Stimulated activated naive CD8-positive, alpha-beta T cell treated with anti-CD3 and anti-CD28 coated beads, Interleukin-15, amount 100 ng/mL, for 72 hours (primary cell): ENCODE measurements around the gene ALKBH4.
"Not testable (repeated sequence)": the region's sequence is repeated elsewhere in the genome, so short reads cannot be mapped to it uniquely, and the experiment has no call there.

Experiments
- ATAC-seq: fragments of 150-1000 bp; cut with Tn5 transposase; 2 replicates; pipeline ENCODE4 v1.10.0; 2021; ENCODE audit warnings: mild to moderate bottlenecking, moderate library complexity
- DNase-seq, 2 donors: peaks; one replicate each; pipeline ENCODE4 v3.0.0; 2021 to 2022
- H3K27ac Mint-ChIP-seq, 2 donors: one replicate each; pipeline ENCODE4 v1.8.0; 2022; ENCODE audit warnings: mild to moderate bottlenecking in 2 of 2, mixed read lengths in 2 of 2, moderate library complexity in 2 of 2
- H3K27me3 Mint-ChIP-seq: one replicate; pipeline ENCODE4 v1.8.0; 2022; ENCODE audit warnings: mixed read lengths
- H3K4me1 Mint-ChIP-seq: one replicate; pipeline ENCODE4 v1.8.0; 2022; ENCODE audit warnings: mild to moderate bottlenecking, mixed read lengths
- H3K4me3 Mint-ChIP-seq, 2 donors: one replicate each; pipeline ENCODE4 v1.8.0; 2022; ENCODE audit warnings: mild to moderate bottlenecking in 2 of 2, mixed read lengths in 2 of 2, moderate library complexity in 1 of 2
- H3K9me3 Mint-ChIP-seq, 2 donors: one replicate each; pipeline ENCODE4 v1.8.0; 2022; ENCODE audit warnings: mixed read lengths in 2 of 2

ALKBH4 gene, protein sequence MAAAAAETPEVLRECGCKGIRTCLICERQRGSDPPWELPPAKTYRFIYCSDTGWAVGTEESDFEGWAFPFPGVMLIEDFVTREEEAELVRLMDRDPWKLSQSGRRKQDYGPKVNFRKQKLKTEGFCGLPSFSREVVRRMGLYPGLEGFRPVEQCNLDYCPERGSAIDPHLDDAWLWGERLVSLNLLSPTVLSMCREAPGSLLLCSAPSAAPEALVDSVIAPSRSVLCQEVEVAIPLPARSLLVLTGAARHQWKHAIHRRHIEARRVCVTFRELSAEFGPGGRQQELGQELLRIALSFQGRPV

DNA sequence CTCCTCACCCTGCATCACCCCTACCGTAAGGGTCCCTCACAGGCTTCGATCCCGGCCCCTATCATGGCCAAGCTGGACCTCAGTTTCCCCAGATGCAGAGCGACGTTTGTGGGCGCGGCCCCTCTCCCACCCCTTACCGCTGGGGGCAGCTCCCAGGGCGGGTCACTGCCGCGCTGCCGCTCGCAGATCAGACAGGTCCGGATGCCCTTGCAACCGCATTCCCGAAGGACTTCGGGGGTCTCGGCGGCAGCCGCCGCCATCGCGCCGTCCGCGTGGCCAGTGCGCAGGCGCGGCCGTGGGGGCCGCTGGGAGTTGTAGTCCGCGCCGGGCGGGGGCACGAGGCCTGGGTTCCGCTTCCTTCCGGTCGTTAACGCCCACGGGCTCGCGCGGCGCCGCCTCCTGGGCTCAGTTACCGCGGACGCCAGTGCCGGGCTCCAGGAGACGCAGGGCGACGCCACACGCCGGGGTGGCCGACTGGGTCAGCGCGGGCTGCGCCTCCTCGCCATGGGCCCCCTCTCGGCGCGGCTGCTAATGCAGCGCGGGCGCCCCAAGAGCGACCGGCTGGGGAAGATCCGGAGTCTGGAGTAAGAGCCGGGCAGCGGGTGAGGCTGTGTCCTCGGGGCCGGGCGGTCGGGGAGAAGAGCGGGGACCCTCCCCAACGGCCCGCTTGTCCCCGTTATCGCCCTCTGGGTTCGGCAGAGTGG, at the start of gene ALKBH4, which contains the start of gene LRWD1:
ALKBH4 (minus strand) TSS at position 287 of the 704 bp plus-strand sequence; CDS start at position 260, 27 bp downstream.
LRWD1 (plus strand) TSS at position 408 of the 704 bp plus-strand sequence; CDS start at position 505, 97 bp downstream.
- H3K27me3 Mint-ChIP-seq: no peaks in the 10 kb centered on the region
- H3K27ac Mint-ChIP-seq: peak within 1 kb of the TSS; percentile 90 to 93
- peak; percentile 96 to 97 for DNase-seq
- H3K4me1 Mint-ChIP-seq: peaks cover 59% of the 10 kb centered on the region
- peak within 1 kb of the TSS; percentile 95 to 96 for H3K4me3 Mint-ChIP-seq
- ATAC-seq: peak; percentile 93
- H3K9me3 Mint-ChIP-seq: no peaks in the 10 kb centered on the region

DNA sequence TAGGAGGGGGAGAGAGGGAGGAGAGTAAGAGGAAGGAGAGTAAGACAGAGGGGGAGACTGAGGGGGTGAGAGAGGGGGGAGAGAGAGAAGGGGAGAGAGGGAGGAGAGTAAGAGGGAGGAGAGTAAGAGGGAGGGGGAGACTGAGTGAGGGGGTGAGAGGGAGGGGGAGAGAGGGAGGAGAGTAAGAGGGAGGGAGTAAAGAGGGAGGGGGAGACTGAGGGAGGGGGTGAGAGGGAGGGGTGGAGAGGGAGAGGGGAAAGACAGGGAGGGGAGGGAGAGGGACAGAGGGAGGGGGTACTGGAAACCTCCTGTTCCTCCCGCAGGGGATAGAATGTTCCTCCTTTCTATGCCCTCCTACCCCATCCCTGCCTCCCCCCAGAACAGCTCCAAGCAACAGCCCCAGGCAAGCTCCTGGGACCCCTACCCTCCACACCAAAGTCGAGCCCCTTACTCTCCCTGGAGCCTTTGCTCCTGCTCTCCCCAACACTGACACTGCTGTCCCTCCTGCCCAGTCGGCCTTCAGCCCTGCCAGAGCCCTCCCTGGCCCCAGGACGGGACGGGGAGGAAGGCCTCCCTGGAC, 48.1 kb upstream of the ALKBH4 start:
- Mint-ChIP-seq H3K4me3 (peak overlapping the region in 1 of 2 donors; percentile 39), H3K27ac (peak overlapping the region in 1 of 2 donors; percentile 13)
- not testable (repeated sequence) for ATAC-seq, H3K27me3 Mint-ChIP-seq, H3K9me3 Mint-ChIP-seq, H3K4me1 Mint-ChIP-seq, DNase-seq

DNA sequence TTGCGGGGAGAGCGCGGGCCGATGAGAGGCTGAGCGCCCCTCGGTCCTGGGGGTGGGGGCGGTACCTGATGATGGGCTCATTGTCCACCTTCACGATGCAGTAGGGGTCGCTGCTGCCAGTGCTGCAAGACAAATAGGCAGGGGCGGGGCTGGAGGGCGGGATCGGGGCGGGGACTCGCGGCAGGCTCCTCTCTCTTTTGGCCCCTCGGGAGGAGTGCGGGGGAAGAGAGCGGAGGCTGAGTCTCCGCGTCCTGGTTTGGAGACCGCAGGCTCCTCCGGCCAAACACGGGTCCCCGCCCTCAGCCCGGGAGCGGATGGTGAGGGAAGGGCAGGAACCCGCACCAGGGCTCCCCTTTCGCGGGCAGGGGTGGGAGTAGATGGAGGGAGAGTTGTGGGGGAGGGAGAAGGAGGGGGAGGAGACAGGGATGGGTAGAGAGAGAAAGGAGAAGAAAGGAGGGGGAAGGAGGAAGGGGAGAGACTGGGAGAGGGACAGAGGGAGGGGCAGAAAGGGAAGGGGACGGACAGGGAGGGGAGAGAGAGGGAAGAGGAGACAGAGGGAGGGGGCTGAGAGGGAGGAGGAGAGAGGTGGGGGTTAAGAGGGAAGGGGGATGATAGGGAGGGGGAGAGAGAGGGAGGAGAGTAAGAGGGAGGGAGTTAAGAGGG, 47.3 kb upstream of the ALKBH4 start:
- H3K27me3 Mint-ChIP-seq, H3K4me1 Mint-ChIP-seq, DNase-seq, H3K9me3 Mint-ChIP-seq, H3K27ac Mint-ChIP-seq: not testable (repeated sequence)
- peak overlapping the region in 1 of 2 donors; percentile 39 for H3K4me3 Mint-ChIP-seq
- peak; percentile 68 for ATAC-seq

DNA sequence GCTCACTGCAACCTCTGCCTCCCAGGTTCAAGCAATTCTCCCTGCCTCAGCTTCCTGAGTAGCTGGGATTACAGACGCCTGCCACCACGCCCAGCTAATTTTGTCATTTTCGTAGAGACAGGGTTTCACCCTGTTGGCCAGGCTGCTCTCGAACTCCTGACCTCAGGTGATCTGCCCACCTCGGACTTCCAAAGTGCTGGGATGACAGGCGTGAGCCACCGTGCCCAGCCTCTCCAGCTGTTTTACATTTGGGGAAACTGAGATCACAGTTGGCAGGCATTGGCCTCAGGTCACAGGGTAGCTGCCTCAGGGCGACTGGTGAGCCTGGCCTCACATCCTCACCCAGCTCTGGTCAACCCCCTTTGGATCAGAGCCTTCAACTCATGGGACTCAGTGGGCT, 45.9 kb upstream of the ALKBH4 start:
- not testable (repeated sequence) for DNase-seq, H3K4me1 Mint-ChIP-seq, H3K27me3 Mint-ChIP-seq, H3K9me3 Mint-ChIP-seq, H3K27ac Mint-ChIP-seq, ATAC-seq, H3K4me3 Mint-ChIP-seq

DNA sequence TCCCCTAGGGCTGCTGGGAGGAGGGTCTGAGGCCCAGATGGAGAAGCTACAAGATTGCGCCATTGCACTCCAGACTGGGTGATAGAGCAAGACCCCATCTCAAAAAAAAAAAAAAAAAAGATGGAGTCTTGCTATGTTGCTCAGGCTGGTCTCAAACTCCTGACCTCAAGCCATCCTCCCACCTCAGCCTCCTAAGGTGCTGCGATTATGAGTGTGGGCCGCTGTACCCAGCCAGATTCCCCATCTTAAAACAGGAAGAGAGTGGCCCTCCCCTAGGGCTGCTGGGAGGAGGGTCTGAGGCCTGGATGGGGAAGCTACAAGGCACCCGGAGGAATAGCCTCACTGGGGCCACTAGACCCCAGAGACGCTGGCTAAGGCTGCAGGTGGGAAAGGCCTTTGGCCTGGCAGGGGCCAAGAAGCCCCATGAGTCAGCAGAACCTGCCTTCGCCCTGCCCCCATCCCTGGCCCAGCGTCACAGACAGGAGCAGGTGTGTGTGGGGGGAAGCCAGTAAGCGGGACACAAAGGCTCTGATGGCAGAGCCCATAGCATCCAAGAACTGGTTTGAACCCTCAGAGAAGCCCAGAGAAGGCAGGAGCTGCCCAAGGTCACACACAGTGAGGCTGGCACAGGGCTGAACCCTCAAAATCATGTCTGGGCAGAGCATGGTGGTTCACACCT, 42.9 kb upstream of the ALKBH4 start:
- H3K27me3 Mint-ChIP-seq, H3K27ac Mint-ChIP-seq, DNase-seq, H3K4me1 Mint-ChIP-seq, ATAC-seq, H3K4me3 Mint-ChIP-seq, H3K9me3 Mint-ChIP-seq: not testable (repeated sequence)

DNA sequence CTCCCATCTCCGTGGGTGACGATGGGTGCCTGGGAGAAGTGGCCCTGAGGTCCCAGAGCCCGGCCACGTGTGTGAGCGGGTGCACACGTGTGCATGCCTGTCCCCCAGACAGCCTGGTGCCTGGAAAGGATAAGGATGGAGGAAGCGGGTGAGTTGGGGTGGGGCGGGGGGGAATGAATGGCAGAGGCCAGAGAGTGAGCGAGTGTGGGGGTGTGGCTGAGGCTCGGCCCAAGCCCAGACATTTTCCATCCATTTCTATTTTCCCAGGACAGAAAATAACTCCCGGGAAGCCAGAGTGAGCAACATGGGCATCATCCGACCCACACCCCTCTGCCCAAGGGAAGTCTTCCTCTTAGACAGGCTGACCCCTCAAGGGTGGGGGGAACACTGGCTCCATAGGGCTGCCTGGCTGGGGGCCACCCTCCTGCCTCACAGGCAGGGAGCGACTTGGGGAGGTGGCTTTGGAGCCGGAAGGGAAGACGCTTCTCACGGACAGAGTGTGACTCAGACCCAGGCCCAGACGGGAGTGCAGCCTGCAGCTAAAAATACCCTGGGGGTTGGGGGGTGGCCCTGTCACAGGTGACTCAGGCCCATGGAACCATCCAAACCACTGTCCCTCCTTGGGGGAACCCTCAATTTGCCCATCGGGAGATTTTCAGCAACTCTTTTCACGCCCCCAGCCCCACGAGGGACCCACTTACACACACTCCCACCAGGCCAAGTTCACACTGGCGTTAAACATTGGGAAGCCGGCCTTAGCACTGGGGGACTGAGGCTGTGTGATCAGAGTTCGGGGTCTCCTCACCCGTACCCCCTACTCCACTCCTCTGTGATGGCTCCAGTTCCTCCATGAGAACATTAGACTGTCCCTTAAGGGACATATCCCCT, 40.9 kb upstream of the ALKBH4 start:
- DNase-seq, H3K9me3 Mint-ChIP-seq, H3K4me1 Mint-ChIP-seq, H3K27me3 Mint-ChIP-seq, H3K4me3 Mint-ChIP-seq, H3K27ac Mint-ChIP-seq: not testable (repeated sequence)
- ATAC-seq: peak; percentile 15

DNA sequence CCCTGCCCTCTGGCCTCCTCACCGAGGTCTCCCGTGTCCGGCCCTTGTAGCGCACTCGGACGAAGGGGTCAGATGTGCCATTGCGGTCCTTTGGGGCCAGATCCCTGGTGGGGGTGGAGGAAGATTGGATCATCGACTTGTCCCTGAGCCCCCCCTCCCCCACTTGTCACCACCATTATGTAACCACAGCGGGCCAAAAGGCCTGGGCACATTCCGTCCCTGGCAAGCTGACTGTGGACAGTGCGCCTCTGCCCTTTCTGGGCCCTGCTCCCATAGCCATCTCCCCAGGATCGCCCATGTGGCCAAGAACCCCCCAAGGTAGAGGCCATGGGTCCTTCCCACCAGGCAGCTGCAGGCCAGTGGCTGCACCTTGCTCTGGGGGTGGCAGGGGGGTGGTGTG, 38.5 kb upstream of the ALKBH4 start:
- H3K27ac Mint-ChIP-seq, H3K4me1 Mint-ChIP-seq, H3K9me3 Mint-ChIP-seq, H3K4me3 Mint-ChIP-seq, ATAC-seq, DNase-seq, H3K27me3 Mint-ChIP-seq: not testable (repeated sequence)

DNA sequence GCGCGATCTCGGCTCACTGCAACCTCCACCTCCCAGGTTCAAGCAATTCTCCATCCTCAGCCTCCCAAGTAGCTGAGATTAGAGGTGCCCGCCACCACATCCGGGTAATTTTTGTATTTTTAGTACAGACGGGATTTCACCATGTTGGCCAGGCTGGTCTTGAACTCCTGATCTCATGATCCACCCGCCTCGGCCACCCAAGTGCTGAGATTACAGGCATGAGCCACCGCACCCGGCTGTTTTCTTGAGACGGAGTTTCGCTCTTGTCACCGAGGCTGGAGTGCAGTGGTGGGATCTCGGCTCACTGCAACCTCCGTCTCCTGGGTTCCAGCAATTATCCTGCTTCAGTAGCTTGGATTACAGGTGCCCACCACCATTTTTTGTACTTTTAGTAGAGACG, 33.7 kb upstream of the ALKBH4 start:
- H3K27me3 Mint-ChIP-seq, DNase-seq, H3K4me3 Mint-ChIP-seq, H3K4me1 Mint-ChIP-seq, H3K9me3 Mint-ChIP-seq, ATAC-seq, H3K27ac Mint-ChIP-seq: not testable (repeated sequence)

DNA sequence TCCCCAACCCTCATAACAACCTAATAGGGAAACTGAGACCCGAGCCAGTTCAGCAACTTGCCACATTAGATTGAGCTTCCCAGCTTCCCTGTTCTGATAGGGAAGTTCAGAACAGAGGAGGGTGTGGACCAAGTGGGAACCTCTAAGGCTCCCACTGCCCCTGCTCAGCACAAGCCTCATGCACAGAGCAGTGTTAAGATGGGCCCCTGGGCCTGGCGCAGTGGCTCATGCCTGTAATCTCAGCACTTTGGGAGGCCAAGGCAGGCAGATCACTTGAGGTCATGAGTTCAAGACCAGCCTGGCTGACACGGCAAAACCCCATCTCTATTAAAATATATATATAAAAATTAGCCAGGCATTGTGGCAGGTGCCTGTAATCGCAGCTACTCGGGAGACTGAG, 32.6 kb upstream of the ALKBH4 start:
- DNase-seq, H3K4me3 Mint-ChIP-seq, H3K27me3 Mint-ChIP-seq, H3K27ac Mint-ChIP-seq, H3K9me3 Mint-ChIP-seq, H3K4me1 Mint-ChIP-seq, ATAC-seq: not testable (repeated sequence)

DNA sequence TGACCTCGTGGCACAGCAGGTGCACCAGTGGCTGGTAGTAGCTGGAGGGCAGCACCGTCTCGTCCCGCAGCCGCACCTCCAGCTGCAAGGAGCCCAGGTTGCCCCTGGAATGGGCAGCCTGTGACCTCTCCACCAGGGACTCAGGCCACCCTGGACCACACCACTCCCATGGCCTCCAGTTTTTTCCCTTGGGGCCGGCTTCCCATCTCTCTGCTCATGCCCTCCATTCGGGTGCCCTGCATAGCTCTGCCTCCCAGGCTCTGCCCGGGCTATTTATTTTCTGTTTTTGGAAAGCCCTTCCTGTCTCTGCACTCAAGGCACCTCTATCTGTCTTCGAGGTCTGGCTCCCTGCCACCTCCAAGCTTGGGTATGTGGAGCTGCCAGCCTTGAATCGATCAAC, 32.2 kb upstream of the ALKBH4 start:
- H3K27me3 Mint-ChIP-seq, H3K9me3 Mint-ChIP-seq, H3K4me1 Mint-ChIP-seq, H3K27ac Mint-ChIP-seq, H3K4me3 Mint-ChIP-seq, ATAC-seq, DNase-seq: not testable (repeated sequence)

DNA sequence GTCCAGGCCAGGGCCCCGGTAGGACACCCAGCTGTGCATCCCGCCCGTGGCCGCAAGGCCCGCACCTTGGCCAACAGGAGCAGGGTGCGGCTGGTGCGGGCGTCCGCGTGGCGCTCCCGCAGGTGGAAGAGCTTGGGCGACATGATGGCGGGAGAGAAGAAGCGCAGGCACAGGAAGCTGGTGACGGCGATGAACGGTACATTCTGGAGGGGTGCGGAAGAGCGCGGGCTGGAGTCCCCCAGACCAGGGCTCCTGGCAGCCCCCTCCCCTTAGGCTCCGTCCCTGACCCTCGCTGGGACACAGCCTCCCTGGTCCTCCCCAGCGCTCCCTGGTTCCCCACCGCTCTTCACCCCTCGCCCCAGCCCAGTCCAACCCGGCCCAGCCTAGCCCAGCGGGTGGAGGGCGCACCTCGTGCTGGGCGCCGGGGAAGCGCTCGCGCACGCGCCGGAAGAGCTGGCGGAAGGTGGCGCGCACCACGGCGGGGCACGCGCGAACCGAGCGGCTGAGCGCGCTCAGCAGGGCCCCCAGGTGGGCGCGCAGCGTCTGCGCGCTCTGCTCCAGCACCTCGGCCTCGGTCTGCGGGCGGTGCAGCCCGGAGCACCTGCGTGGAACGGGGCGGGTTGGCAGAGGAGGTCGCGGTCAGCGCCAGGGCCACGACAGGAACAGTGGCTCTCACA, 29.9 kb upstream of the ALKBH4 start:
- H3K4me3 Mint-ChIP-seq: not testable (repeated sequence)

DNA sequence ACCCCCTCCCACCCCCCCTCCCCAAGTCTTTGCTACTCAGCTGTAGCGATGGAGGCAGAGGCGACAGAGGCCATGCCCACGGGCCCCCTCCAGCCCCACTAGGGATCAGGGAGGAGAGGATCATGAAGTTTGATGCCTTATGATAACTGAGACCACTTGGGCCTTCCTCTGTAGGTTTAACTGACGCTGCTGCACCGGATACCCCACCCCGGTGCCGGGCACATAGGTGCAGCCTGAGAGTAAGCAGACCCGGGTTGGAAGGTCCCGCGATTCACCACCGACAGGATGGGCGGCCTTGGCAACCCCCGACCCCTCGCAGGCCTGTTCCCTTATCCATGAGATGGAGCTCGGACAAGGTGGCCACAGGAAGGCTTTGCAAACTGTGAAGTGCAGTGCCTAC, 29.4 kb upstream of the ALKBH4 start:
- H3K4me1 Mint-ChIP-seq, H3K4me3 Mint-ChIP-seq, H3K27ac Mint-ChIP-seq, H3K9me3 Mint-ChIP-seq, H3K27me3 Mint-ChIP-seq: not testable (repeated sequence)
- ATAC-seq (peak; percentile 30), DNase-seq (peak in 1 of 2 donors; percentile 56)

More for the DNA sequence above, 29.9 kb upstream of the ALKBH4 start:
- not testable (repeated sequence) for H3K27ac Mint-ChIP-seq, H3K9me3 Mint-ChIP-seq, DNase-seq, H3K27me3 Mint-ChIP-seq, H3K4me1 Mint-ChIP-seq
- peak; percentile 88 for ATAC-seq

DNA sequence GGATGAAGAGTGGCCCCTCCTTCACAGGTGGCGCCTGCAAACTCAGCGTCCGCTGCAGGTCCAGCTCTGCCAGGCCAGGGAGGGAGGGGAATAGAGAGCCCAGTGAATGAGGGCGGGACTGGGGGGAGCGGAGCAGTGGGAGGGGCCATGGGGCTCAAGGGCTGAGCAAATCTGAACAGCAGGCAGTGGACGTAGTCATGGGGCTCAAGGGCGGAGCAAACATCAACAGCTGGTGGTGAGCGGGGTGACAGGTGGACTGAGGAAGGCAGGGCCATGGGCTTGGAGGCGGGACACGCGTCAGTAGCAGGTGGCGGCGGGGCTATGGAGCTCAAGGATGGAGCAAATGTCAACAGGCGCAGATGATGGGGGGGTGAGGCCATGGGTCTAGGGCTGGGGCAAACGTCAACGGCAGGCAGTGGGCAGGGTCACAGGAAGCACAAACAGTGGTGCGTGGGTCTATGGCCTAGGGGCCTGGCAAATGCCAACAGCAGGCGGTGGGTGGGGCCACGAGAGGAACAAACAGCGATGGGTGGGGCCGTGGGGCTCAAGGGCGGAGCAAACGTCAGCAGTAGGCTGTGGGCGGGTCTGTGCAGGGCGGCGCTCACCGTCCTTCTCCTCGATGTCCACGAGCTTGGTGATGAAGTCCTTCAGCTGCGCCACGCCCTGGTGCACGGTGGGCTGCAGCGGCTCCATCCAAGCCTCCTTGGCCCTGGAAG, 28.7 kb upstream of the ALKBH4 start:
- peak; percentile 53 for ATAC-seq
- not testable (repeated sequence) for H3K4me1 Mint-ChIP-seq, H3K4me3 Mint-ChIP-seq, H3K9me3 Mint-ChIP-seq, H3K27me3 Mint-ChIP-seq, H3K27ac Mint-ChIP-seq, DNase-seq
